ENCODE measurements around the gene AFMID.
"Not testable (repeated sequence)": the region's sequence is repeated elsewhere in the genome, so short reads cannot be mapped to it uniquely, and the experiment has no call there.

The AFMID gene

GRCh38 chr17:78238823-78239488, 51.8 kb downstream of the AFMID start:
- DNase-seq (ENCODE audit: low read depth in 2 of 2), result no peak

- DNase-seq (ENCODE audit: low read depth in 2 of 2), result no peak
Observed at GRCh38 chr17:78239489-78239931, 52.3 kb downstream of the AFMID start.

DNA sequence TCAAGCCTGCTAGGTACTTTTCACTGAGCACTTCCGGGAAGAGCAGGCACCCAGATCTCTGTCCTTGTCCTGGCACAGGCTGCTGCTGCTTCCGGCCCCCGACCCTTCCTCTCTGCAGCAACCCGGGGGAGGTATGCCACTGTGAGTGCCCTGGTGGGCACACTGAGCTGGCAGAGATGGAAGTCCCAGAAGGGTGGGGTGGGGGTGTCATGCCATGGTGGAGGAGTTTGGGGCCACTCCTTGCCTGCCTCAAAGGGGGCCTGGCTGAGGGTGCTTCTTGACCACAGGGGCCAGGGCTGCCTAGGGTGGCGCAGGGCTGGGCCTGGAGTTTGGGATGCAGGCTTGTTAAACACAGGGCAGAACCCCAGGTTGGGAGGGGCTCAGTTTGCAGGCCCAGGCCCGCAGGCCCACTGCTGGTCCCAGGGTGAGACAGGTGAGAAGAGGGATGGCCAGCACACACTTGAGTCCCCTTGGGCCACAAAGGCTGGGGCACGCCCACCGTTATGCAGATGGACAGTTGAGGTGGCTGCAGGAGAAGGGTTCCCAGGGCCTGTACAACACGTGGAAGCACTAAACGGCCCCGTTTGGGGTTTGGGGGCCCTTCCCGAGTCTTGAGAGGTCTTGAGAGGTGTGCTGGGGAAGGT, 53.0 kb downstream of the AFMID start:
- DNase-seq (ENCODE audit: low read depth in 2 of 2), result no peak

DNA sequence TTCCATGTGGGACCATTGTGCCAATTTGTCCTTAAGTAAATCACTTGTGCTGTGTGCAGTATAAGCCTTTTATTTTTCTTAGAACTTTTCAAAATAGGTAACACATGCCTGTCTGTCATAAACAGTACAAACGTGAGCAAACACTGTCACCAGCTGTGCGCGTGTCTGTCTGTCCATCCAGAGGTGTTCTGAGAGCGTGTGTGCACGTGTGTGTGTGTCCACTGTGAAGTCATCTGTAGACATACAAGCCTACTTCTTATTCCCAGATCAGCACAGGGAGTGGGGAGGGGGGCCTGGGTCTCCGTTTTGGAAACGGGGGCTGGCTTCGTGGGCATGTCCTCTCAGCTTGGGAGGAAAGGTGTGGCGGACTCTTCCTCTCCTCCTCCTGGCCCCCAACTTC, 53.7 kb downstream of the AFMID start:
- DNase-seq (ENCODE audit: low read depth in 2 of 2), result no peak

DNA sequence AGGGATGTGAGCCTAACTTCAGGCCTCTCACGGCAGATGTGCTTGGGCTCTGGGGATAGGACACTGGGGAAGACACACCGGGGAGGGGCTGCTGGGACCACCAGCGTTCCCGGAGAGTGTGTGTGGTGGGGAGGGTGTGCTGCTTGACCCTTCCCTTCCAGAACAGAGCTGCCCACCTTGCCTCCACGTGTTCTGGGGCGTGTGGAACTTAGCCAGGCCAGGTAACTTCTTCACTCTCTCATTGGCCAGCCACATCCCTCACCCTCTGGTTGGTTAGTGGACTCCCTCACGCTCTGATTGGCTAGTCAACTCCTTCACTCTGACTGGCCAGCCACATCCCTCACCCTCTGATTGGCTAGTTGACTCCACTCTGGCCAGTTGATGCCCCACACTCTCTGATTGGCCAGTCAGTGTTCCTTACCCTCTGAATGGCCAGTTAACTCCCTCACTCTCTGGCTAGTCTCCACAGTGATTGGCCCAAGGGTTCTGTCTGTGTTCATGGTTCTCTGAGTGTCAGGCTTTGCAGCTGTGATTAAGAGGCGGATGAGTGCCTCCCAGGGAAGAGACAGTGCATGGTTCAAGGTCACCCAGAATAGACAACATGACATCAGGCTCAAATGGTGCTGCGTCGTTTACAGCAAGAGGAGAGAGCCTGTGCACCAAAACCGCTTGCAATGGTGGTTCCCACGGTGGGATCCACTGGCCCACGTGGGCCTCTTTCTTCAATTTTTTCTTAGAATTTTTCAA, 54.3 kb downstream of the AFMID start:
- DNase-seq (ENCODE audit: low read depth in 2 of 2), result no peak

GRCh38 chr17:78242024-78242742, 55.0 kb downstream of the AFMID start:
- DNase-seq (ENCODE audit: low read depth in 2 of 2), result no peak

DNA sequence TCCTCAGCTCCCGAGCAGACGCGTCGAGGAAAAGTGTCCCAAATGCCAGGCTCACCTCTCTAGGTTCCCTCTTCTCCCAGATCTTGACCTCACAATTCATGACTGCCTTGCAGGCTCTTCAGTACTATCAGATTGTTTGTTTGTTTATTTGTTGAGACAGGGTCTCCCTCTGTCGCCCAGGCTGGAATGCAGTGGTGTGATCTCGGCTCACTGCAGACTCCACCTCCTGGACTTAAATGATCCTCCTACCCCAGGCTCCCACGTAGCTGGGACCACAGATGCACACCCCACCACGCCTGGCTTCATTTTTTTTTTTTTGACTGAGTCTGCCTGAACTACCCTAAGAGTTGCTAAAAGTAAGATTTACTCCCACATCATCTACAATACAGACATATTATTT, 60.1 kb downstream of the AFMID start:
- no peak for DNase-seq (ENCODE audit: low read depth in 2 of 2)

DNA sequence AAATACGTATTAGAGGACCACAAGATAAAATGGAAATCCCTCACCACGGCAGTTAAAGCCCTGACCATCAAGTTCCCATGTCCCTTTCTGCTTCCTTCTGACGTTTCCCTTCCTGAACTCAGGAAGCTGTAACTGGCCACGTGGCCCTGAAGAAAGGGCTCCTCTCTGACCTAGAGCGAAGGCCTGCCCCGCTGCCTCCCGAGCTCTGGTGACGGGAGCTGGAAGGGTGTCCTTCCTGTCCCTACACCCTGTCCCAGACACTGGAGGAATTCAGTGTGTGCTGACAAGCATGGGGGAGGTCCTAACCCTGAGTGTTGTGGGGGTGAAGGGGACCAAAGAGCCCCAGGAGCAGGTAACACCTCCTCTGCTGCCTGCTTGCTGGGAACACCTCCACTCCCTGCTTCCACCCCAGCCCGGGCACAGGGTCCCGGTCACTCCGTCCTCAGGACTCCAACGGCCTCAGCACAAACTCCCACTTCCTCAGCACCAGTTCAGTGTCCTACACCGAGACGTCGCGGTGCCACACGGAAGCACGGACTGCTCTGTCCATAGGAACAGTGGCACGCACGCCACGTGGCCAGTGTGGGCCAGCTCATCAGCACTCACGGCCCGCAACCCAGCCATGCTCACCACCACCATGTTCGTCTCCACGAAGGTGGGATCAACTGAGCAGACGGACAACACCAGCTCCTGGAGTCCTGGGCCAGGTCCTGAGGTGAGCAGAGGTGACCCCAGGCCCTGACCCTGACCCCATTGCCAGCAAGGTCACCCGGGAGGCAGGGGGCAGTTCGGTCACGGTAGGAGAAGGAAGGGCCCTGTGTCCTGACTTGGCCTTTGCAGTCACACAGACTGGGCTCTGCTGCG, 61.1 kb downstream of the AFMID start:
- no peak for DNase-seq (ENCODE audit: low read depth in 2 of 2)

DNA sequence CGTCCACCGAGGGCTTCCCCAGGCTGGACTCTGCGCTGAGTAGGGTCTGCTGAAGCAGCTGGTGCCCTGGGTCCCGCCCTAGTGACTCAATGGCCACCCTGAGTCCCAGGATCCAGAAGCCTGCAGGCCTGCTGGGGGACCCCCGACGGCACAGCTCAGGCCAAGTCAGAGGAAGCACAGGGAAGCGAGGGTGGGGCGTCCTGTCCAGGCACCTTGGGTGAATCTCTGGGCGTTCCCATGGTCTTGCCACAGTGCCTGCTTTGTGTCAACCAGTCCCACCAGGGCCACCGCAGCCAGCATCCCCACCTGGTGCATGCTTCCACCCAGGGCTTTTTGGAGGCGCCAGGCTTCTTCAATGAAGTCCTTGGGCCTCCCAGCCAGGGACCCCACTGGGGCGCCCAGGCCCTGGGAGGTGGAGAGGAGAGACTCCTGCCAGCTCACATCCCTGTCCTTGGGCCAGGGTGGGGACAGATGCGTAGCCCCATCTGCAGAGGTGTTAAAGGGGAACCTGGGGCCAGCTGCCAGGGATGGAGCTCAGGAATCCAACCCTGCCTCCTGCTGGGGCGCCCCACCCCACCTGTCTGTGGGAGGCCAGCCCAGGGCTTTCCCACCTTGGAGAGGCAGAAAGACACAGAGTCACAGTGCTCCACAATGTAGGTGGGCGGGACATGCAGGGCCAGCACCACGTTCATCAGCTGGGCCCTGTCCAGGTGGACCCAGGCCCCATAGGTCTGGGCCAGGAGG, 62.1 kb downstream of the AFMID start:
- DNase-seq (ENCODE audit: low read depth in 2 of 2), result no peak

DNA sequence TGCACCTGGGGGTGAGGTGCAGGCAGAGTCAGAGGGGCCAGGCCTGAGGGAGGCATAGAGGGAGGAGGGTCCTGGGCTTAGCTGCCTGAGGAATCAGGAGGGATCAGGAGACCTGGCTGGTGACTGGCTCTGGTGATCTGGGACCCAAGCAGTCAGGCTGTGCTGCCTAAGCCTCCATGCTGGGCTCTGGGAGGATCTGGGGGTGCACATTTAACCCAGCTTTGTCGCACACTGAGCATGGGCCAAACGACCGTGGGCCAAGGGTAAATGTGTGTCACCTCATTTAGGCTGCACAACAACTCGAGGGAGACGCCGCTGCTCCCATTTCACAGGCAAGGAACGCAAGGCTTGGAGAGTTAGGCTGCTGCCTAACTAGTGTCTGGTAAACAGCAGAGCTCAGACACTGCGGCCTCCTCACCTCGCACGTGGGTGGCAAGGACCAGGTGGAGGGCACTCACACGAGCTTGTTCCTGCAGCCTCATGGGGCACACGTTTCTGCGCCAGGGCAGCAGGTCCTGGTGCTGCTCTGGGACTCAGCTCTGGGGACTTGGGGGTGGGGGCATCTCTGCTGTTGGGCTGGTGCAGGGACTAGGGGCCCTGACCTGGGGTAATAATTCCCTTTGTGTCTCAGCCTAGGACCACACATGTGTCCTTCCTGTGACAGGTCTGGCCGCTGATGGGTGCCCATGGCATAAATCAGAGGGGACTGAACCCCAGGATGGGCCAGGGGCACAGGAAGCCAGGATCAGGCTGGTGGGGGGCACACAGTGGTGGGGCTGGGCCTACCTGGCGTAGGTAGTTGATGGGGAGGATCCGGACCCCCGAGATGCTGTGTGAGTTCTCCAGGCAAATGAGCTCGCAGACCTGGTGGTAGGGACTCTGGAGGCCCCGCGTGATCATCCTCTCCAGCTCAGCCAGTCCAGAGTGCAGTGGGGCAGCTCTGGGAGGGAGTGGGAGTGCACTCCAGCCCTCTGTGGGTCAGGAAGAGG, 63.0 kb downstream of the AFMID start:
- no peak for DNase-seq (ENCODE audit: low read depth in 2 of 2)

GRCh38 chr17:78250891-78251772, 64.0 kb downstream of the AFMID start:
- peak; percentile 76 to 88 for DNase-seq (ENCODE audit: low read depth in 2 of 2)

DNA sequence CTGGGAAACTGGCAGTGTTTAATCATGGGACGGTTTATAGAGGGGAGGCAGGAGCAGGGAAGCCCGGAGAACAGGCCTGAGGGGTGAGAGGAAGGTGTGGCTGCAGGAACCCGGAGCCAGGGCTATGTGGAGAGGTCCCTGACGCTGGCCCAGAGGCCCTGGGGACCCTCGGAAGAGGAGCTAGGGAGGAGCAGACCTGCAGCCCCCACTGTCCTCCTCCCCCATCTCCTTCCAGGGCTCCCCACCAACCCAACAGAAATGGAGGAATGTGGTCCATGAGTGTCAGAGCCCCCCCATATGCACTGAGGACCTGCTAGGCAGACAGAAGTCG, 64.6 kb downstream of the AFMID start:
- DNase-seq (ENCODE audit: low read depth in 2 of 2), result no peak

DNA sequence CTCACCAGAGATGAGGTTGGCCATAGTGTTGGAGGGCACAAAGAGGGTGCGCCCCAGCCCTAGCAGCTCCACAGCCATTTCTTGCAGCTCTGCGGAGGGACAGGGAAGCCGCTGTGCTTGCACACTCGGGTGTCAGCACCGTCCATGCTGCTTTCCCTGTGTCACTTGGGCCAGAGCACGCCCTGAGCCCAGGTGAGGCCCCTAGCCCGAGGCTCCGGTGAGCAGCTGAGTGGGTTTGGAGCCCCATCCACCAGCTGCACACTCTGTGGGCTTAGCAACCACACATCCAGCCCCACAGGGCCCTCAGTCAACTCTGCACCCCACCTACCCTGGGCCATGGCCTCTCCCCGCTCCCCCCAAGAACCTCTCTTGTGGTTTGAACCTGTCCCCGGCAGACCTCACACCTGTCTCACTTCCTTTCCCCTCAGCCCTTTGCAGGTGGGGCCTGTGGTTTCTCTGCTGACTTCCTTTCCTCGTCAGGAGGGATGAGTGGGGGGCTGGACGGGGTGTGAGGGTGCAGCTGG, 65.0 kb downstream of the AFMID start:
- DNase-seq (ENCODE audit: low read depth in 2 of 2), result no peak

DNA sequence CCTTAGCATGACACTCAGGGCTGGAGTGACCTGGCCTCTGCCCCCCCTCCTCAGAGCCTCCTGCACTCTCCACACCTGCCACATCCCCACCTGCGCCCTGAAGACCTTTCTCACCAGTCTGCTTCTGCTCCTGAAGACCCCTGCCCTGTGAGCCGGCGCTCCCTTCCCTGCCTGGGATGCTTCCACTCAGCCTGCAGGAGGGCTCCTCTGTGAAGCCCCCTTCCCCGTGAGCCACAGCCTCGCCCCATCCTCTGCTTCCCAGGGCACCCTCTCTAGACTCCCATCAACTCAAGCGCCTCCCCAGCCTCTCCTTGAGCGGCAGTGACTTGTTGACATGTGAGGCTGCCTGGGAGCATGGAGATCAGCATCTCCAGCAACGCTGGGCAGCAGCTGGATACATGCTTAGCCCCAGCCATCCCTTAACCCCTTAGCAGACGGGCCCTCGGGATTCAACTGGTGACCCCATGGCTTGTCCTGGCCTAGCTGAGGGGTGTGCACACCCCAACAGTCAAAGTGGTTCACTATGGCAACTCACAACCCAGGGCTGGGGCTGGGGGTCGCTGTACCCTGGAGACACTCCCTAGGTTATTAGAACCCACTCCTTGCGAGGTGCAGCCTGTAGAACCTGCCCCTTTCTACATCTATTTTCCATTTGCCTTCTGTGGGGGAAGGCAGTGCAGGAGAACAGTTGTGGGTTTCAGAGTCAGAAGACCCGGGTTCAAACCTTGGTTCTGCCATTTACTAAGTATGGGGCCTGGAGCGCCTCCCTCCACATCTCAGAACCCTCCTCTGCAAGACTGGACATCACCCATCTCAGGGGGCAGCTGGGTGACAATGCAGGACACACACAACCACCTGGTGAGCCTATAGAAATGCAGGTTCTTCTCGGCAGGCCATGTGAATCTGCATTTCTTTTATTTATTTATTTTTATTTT, 65.8 kb downstream of the AFMID start:
- DNase-seq (ENCODE audit: low read depth in 2 of 2), result no peak

GRCh38 chr17:78253636-78253945, 66.4 kb downstream of the AFMID start:
- not testable (repeated sequence) for DNase-seq (ENCODE audit: low read depth in 2 of 2)

- peak; percentile 55 to 81 for DNase-seq (ENCODE audit: low read depth in 2 of 2)
Observed at GRCh38 chr17:78253946-78254672, 66.9 kb downstream of the AFMID start.
